Putamen (tissue), 1 donor: ENCODE measurements around the gene PLEKHM3.

Experiments used
- DNase-seq: peaks from one replicate; pipeline ENCODE4 v3.0.0-alpha.2; 2016; ENCODE audit warnings: low spot score

Gene PLEKHM3

GRCh38 chr2:207885010-207885409, 140.3 kb downstream of the PLEKHM3 start:
- no peak for DNase-seq

- DNase-seq, result no peak
Measured at GRCh38 chr2:207884127-207884526, 141.2 kb downstream of the PLEKHM3 start.

- no peak for DNase-seq
Measured at GRCh38 chr2:207883002-207883780, 142.1 kb downstream of the PLEKHM3 start.

GRCh38 chr2:207881902-207882301, 143.4 kb downstream of the PLEKHM3 start:
- DNase-seq, result no peak

- no peak for DNase-seq
Measured at GRCh38 chr2:207879536-207879935, 145.8 kb downstream of the PLEKHM3 start.

- DNase-seq, result no peak
Measured at GRCh38 chr2:207876842-207877535, 148.3 kb downstream of the PLEKHM3 start.

GRCh38 chr2:207875473-207876212, 149.7 kb downstream of the PLEKHM3 start:
- no peak for DNase-seq

GRCh38 chr2:207873794-207874193, 151.5 kb downstream of the PLEKHM3 start:
- DNase-seq, result no peak

- no peak for DNase-seq
Measured at GRCh38 chr2:207871911-207872310, 153.4 kb downstream of the PLEKHM3 start.

GRCh38 chr2:207871506-207871905, 153.8 kb downstream of the PLEKHM3 start:
- no peak for DNase-seq

GRCh38 chr2:207870814-207871213, 154.5 kb downstream of the PLEKHM3 start:
- DNase-seq, result no peak

GRCh38 chr2:207869784-207870778, 155.2 kb downstream of the PLEKHM3 start:
- DNase-seq, result no peak

- DNase-seq, result no peak
Measured at GRCh38 chr2:207868855-207869596, 156.3 kb downstream of the PLEKHM3 start.

GRCh38 chr2:207867905-207868304, 157.4 kb downstream of the PLEKHM3 start:
- DNase-seq, result no peak

- no peak for DNase-seq
Measured at GRCh38 chr2:207867056-207867455, 158.3 kb downstream of the PLEKHM3 start.

GRCh38 chr2:207865210-207865609, 160.1 kb downstream of the PLEKHM3 start:
- no peak for DNase-seq

GRCh38 chr2:207863345-207863744, 162.0 kb downstream of the PLEKHM3 start:
- no peak for DNase-seq

- DNase-seq, result no peak
Measured at GRCh38 chr2:207861789-207862188, 163.5 kb downstream of the PLEKHM3 start.

- no peak for DNase-seq
Measured at GRCh38 chr2:207860685-207861084, 164.6 kb downstream of the PLEKHM3 start.

GRCh38 chr2:207855591-207855990, 169.7 kb downstream of the PLEKHM3 start:
- no peak for DNase-seq
